WTC11 (cell line): ENCODE data around the gene LTBP1. TPM values are rescaled to one million over a fixed set of nuclear protein-coding genes. Genes with fewer than 3 reads are reported as not detected.

Source experiments
- ATAC-seq: fragments of 200-7000 bp; cut with Tn5 transposase; 2 replicates; pipeline ENCODE4 v1.10.0; 2021; ENCODE audit warnings: mild to moderate bottlenecking, moderate library complexity
- CTCF ChIA-PET: fragments of 300-600 bp; sonication (Branson Sonifier 250); formaldehyde crosslinking; loops from one replicate; lab custom pipeline; 2021; ENCODE audit warnings: antibody characterized with exemption; lab: Charles Lee
- POLR2A ChIA-PET: fragments of 350-600 bp; sonication (Branson Sonifier 250); formaldehyde crosslinking; loops from one replicate; lab custom pipeline; 2021; ENCODE audit warnings: antibody characterized with exemption; lab: Charles Lee
- DNase-seq: peaks from one replicate; pipeline ENCODE4 v3.0.0; 2021; ENCODE audit warnings: low spot score
- H3K27ac Mint-ChIP-seq: 2 replicates; pipeline ENCODE4 v1.8.0; 2021; ENCODE audit warnings: mixed read lengths
- H3K27me3 Mint-ChIP-seq: 2 replicates; pipeline ENCODE4 v1.8.0; 2021; ENCODE audit warnings: low read depth, mild to moderate bottlenecking, moderate library complexity, mixed read lengths
- H3K36me3 Mint-ChIP-seq: 2 replicates; pipeline ENCODE4 v1.8.0; 2021; ENCODE audit warnings: mixed read lengths
- H3K4me1 Mint-ChIP-seq: 2 replicates; pipeline ENCODE4 v1.8.0; 2022; ENCODE audit warnings: mixed read lengths
- H3K4me3 Mint-ChIP-seq: 2 replicates; pipeline ENCODE4 v1.8.0; 2021; ENCODE audit warnings: mild to moderate bottlenecking, moderate library complexity, mixed read lengths
- H3K9me3 Mint-ChIP-seq: 2 replicates; pipeline ENCODE4 v1.8.0; 2021; ENCODE audit warnings: mixed read lengths
- ATF1 ChIP-seq: sonication (generic); formaldehyde crosslinking; IDR thresholded peaks from 2 replicates; pipeline ENCODE4 v1.8.1; 2023; ENCODE audit warnings: mild to moderate bottlenecking, moderate library complexity, missing genetic modification reagents
- CREM ChIP-seq: sonication (generic); formaldehyde crosslinking; IDR thresholded peaks from 2 replicates; pipeline ENCODE4 v1.8.1; 2022; ENCODE audit warnings: mild to moderate bottlenecking, missing genetic modification reagents, moderate library complexity
- GRHL2 ChIP-seq: fragments of 250-450 bp; sonication (Bioruptor Pico); IDR thresholded peaks from 2 replicates; pipeline ENCODE4 v1.8.0; 2022; ENCODE audit warnings: mild to moderate bottlenecking, moderate library complexity; ENCODE audit not compliant: insufficient replicate concordance, severe bottlenecking
- IRF2 ChIP-seq: sonication (generic); formaldehyde crosslinking; IDR thresholded peaks from 2 replicates; pipeline ENCODE4 v1.8.0; 2022; ENCODE audit warnings: low read depth, missing genetic modification reagents, borderline replicate concordance
- KAT7 ChIP-seq: sonication (generic); formaldehyde crosslinking; IDR thresholded peaks from 2 replicates; pipeline ENCODE4 v1.8.1; 2023; ENCODE audit warnings: missing genetic modification reagents, mild to moderate bottlenecking, borderline replicate concordance
- NFE2L1 ChIP-seq: sonication (generic); formaldehyde crosslinking; IDR thresholded peaks from 2 replicates; pipeline ENCODE4 v1.8.1; 2023; ENCODE audit warnings: missing genetic modification reagents
- NR3C1 ChIP-seq: sonication (generic); formaldehyde crosslinking; conservative IDR thresholded peaks from 2 replicates; pipeline ENCODE4 v1.8.1; 2023; ENCODE audit warnings: low read depth, mild to moderate bottlenecking, missing genetic modification reagents
- PRRX2 ChIP-seq: fragments of 250-450 bp; sonication (Bioruptor Pico); IDR thresholded peaks from 2 replicates; pipeline ENCODE4 v1.8.0; 2021; ENCODE audit warnings: mild to moderate bottlenecking
- RELA ChIP-seq: sonication (generic); formaldehyde crosslinking; IDR thresholded peaks from 2 replicates; pipeline ENCODE4 v1.8.1; 2022; ENCODE audit warnings: missing genetic modification reagents, mild to moderate bottlenecking, borderline replicate concordance
- TEAD1 ChIP-seq: sonication (generic); formaldehyde crosslinking; IDR thresholded peaks from 2 replicates; pipeline ENCODE4 v1.8.0; 2022; ENCODE audit warnings: mild to moderate bottlenecking, missing genetic modification reagents
- ZBTB21 ChIP-seq: sonication (generic); formaldehyde crosslinking; IDR thresholded peaks from 2 replicates; pipeline ENCODE4 v1.8.1; 2023; ENCODE audit warnings: mild to moderate bottlenecking, missing genetic modification reagents, borderline replicate concordance
- ZNF138 ChIP-seq: sonication (generic); formaldehyde crosslinking; conservative IDR thresholded peaks from 2 replicates; pipeline ENCODE4 v1.8.1; 2022; ENCODE audit warnings: mild to moderate bottlenecking, moderate library complexity, missing genetic modification reagents
- ZNF263 ChIP-seq: sonication (generic); formaldehyde crosslinking; IDR thresholded peaks from 2 replicates; pipeline ENCODE4 v1.8.1; 2022; ENCODE audit warnings: low read depth, mild to moderate bottlenecking, moderate library complexity, missing genetic modification reagents
- ZNF317 ChIP-seq: sonication (generic); formaldehyde crosslinking; IDR thresholded peaks from 2 replicates; pipeline ENCODE4 v1.8.1; 2023; ENCODE audit warnings: low read depth, mild to moderate bottlenecking, moderate library complexity, missing genetic modification reagents, borderline replicate concordance
- total RNA-seq: library from RNA; stranded (reverse); gene quantifications from 3 replicates; pipeline ENCODE4 v1.2.3, GENCODE V29; 2021
- TF ChIP-seq, protein P1 (sequence below): fragments of 250-450 bp; sonication (Bioruptor Pico); IDR thresholded peaks from 2 replicates; pipeline ENCODE4 v2.1.2; 2022; ENCODE audit warnings: mild to moderate bottlenecking, moderate library complexity
- TF ChIP-seq, protein P2 (sequence below): sonication (generic); formaldehyde crosslinking; IDR thresholded peaks from 2 replicates; pipeline ENCODE4 v1.8.1; 2023; ENCODE audit warnings: mild to moderate bottlenecking, moderate library complexity, missing genetic modification reagents
- TF ChIP-seq, protein P3 (sequence below): sonication (generic); formaldehyde crosslinking; IDR thresholded peaks from 2 replicates; pipeline ENCODE4 v1.8.1; 2023; ENCODE audit warnings: mild to moderate bottlenecking, missing genetic modification reagents
- TF ChIP-seq, protein P4 (sequence below): sonication (generic); formaldehyde crosslinking; IDR thresholded peaks from 2 replicates; pipeline ENCODE4 v1.8.1; 2022; ENCODE audit warnings: missing genetic modification reagents, borderline replicate concordance
- TF ChIP-seq, protein P5 (sequence below): sonication (generic); formaldehyde crosslinking; IDR thresholded peaks from 2 replicates; pipeline ENCODE4 v1.8.0; 2022; ENCODE audit warnings: mild to moderate bottlenecking, missing genetic modification reagents
- TF ChIP-seq, protein P6 (sequence below): fragments of 250-450 bp; sonication (Bioruptor Pico); IDR thresholded peaks from 2 replicates; pipeline ENCODE4 v1.8.0; 2021; ENCODE audit warnings: mild to moderate bottlenecking
- TF ChIP-seq, protein P7 (sequence below): fragments of 250-450 bp; sonication (Bioruptor Pico); IDR thresholded peaks from 2 replicates; pipeline ENCODE4 v1.9.0; 2021; ENCODE audit warnings: mild to moderate bottlenecking, borderline replicate concordance

Gene LTBP1
- total RNA-seq, 1 experiment from 2014 or later = 33.6 TPM

- no peak overlapping the region for H3K27ac Mint-ChIP-seq
- POLR2A ChIA-PET = no interaction called here
- peaks cover 7% of the 10 kb centered on the region for H3K4me1 Mint-ChIP-seq
- H3K27me3 Mint-ChIP-seq = no peaks in the 10 kb centered on the region
- ATAC-seq = no peak; the same call in 1 of the 2 replicates
- CTCF ChIA-PET = interaction anchor here (1.2 kb wide), 1 partner anchor 23 kb away, joined by 3 read pairs; no protein-coding TSS in a partner anchor
- H3K4me3 Mint-ChIP-seq = no peak overlapping the region
- H3K9me3 Mint-ChIP-seq = no peaks in the 10 kb centered on the region
- TF ChIP-seq RELA (CRISPR knock-in tag) (no peak), NFE2L1 (no peak), TEAD1 (no peak), PRRX2 (CRISPR knock-in tag) (no peak), ZNF317 (CRISPR knock-in tag) (no peak), CREM (CRISPR knock-in tag) (no peak)
- TF ChIP-seq, protein P1, sequence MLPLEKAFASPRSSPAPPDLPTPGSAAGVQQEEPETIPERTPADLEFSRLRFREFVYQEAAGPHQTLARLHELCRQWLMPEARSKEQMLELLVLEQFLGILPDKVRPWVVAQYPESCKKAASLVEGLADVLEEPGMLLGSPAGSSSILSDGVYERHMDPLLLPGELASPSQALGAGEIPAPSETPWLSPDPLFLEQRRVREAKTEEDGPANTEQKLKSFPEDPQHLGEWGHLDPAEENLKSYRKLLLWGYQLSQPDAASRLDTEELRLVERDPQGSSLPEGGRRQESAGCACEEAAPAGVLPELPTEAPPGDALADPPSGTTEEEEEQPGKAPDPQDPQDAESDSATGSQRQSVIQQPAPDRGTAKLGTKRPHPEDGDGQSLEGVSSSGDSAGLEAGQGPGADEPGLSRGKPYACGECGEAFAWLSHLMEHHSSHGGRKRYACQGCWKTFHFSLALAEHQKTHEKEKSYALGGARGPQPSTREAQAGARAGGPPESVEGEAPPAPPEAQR (CRISPR knock-in tag) = no peak
- TF ChIP-seq, protein P2, sequence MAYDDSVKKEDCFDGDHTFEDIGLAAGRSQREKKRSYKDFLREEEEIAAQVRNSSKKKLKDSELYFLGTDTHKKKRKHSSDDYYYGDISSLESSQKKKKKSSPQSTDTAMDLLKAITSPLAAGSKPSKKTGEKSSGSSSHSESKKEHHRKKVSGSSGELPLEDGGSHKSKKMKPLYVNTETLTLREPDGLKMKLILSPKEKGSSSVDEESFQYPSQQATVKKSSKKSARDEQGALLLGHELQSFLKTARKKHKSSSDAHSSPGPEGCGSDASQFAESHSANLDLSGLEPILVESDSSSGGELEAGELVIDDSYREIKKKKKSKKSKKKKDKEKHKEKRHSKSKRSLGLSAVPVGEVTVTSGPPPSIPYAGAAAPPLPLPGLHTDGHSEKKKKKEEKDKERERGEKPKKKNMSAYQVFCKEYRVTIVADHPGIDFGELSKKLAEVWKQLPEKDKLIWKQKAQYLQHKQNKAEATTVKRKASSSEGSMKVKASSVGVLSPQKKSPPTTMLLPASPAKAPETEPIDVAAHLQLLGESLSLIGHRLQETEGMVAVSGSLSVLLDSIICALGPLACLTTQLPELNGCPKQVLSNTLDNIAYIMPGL (CRISPR knock-in tag) = no peak
- TF ChIP-seq, protein P3, sequence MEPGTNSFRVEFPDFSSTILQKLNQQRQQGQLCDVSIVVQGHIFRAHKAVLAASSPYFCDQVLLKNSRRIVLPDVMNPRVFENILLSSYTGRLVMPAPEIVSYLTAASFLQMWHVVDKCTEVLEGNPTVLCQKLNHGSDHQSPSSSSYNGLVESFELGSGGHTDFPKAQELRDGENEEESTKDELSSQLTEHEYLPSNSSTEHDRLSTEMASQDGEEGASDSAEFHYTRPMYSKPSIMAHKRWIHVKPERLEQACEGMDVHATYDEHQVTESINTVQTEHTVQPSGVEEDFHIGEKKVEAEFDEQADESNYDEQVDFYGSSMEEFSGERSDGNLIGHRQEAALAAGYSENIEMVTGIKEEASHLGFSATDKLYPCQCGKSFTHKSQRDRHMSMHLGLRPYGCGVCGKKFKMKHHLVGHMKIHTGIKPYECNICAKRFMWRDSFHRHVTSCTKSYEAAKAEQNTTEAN = no peak
- TF ChIP-seq, protein P4, sequence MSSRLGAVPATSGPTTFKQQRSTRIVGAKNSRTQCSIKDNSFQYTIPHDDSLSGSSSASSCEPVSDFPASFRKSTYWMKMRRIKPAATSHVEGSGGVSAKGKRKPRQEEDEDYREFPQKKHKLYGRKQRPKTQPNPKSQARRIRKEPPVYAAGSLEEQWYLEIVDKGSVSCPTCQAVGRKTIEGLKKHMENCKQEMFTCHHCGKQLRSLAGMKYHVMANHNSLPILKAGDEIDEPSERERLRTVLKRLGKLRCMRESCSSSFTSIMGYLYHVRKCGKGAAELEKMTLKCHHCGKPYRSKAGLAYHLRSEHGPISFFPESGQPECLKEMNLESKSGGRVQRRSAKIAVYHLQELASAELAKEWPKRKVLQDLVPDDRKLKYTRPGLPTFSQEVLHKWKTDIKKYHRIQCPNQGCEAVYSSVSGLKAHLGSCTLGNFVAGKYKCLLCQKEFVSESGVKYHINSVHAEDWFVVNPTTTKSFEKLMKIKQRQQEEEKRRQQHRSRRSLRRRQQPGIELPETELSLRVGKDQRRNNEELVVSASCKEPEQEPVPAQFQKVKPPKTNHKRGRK = no peak
- TF ChIP-seq, protein P5, sequence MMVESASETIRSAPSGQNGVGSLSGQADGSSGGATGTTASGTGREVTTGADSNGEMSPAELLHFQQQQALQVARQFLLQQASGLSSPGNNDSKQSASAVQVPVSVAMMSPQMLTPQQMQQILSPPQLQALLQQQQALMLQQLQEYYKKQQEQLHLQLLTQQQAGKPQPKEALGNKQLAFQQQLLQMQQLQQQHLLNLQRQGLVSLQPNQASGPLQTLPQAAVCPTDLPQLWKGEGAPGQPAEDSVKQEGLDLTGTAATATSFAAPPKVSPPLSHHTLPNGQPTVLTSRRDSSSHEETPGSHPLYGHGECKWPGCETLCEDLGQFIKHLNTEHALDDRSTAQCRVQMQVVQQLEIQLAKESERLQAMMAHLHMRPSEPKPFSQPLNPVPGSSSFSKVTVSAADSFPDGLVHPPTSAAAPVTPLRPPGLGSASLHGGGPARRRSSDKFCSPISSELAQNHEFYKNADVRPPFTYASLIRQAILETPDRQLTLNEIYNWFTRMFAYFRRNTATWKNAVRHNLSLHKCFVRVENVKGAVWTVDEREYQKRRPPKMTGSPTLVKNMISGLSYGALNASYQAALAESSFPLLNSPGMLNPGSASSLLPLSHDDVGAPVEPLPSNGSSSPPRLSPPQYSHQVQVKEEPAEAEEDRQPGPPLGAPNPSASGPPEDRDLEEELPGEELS (CRISPR knock-in tag) = no peak
- TF ChIP-seq, all 79 proteins: peak for 0
- DNase-seq = no peak
- no peaks in the 10 kb centered on the region for H3K36me3 Mint-ChIP-seq
Measured at GRCh38 chr2:33436083-33436482, 489.3 kb downstream of the LTBP1 start.

DNA sequence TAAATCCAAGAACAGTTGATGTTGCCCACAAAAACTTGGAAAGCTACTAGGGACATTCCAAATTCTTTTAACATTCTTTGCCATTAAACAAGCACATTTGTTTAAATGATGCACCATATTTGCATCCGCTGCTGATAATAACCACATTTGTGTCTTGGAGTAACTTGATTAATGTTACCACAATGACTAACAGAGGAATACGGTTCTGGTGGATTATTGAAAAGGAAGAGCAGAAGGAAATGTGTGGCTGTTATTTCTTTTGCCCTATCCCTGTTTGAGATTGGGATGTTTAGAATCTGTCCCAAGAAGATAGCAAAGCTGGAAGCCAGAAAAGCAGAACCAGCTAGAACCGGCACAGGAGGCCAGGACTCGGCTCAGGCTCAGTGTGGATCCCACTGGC, 490.5 kb downstream of the LTBP1 start:
- CTCF ChIA-PET = no interaction called here
- no peak for DNase-seq
- no peaks in the 10 kb centered on the region for H3K9me3 Mint-ChIP-seq
- H3K36me3 Mint-ChIP-seq = no peaks in the 10 kb centered on the region
- no peak for ATAC-seq
- no peaks in the 10 kb centered on the region for H3K27me3 Mint-ChIP-seq
- TF ChIP-seq ZNF263 (CRISPR knock-in tag) (no peak), PRRX2 (CRISPR knock-in tag) (no peak), IRF2 (no peak), ATF1 (CRISPR knock-in tag) (no peak), ZNF138 (CRISPR knock-in tag) (no peak), GRHL2 (CRISPR knock-in tag) (no peak), ZBTB21 (no peak), NR3C1 (CRISPR knock-in tag) (no peak), CREM (CRISPR knock-in tag) (no peak), KAT7 (CRISPR knock-in tag) (no peak)
- TF ChIP-seq, protein P6, sequence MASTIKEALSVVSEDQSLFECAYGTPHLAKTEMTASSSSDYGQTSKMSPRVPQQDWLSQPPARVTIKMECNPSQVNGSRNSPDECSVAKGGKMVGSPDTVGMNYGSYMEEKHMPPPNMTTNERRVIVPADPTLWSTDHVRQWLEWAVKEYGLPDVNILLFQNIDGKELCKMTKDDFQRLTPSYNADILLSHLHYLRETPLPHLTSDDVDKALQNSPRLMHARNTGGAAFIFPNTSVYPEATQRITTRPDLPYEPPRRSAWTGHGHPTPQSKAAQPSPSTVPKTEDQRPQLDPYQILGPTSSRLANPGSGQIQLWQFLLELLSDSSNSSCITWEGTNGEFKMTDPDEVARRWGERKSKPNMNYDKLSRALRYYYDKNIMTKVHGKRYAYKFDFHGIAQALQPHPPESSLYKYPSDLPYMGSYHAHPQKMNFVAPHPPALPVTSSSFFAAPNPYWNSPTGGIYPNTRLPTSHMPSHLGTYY (CRISPR knock-in tag) = no peak
- TF ChIP-seq, protein P7, sequence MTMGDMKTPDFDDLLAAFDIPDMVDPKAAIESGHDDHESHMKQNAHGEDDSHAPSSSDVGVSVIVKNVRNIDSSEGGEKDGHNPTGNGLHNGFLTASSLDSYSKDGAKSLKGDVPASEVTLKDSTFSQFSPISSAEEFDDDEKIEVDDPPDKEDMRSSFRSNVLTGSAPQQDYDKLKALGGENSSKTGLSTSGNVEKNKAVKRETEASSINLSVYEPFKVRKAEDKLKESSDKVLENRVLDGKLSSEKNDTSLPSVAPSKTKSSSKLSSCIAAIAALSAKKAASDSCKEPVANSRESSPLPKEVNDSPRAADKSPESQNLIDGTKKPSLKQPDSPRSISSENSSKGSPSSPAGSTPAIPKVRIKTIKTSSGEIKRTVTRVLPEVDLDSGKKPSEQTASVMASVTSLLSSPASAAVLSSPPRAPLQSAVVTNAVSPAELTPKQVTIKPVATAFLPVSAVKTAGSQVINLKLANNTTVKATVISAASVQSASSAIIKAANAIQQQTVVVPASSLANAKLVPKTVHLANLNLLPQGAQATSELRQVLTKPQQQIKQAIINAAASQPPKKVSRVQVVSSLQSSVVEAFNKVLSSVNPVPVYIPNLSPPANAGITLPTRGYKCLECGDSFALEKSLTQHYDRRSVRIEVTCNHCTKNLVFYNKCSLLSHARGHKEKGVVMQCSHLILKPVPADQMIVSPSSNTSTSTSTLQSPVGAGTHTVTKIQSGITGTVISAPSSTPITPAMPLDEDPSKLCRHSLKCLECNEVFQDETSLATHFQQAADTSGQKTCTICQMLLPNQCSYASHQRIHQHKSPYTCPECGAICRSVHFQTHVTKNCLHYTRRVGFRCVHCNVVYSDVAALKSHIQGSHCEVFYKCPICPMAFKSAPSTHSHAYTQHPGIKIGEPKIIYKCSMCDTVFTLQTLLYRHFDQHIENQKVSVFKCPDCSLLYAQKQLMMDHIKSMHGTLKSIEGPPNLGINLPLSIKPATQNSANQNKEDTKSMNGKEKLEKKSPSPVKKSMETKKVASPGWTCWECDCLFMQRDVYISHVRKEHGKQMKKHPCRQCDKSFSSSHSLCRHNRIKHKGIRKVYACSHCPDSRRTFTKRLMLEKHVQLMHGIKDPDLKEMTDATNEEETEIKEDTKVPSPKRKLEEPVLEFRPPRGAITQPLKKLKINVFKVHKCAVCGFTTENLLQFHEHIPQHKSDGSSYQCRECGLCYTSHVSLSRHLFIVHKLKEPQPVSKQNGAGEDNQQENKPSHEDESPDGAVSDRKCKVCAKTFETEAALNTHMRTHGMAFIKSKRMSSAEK (CRISPR knock-in tag) = no peak
- H3K4me3 Mint-ChIP-seq = no peak overlapping the region
- POLR2A ChIA-PET = no interaction called here
- peaks cover 10% of the 10 kb centered on the region for H3K4me1 Mint-ChIP-seq
- H3K27ac Mint-ChIP-seq = no peak overlapping the region; the same call in 1 of the 2 replicates
